Thoracic aorta (tissue), 2 donors: Measurements from ENCODE around the gene PARD3. TPM values are rescaled to one million over a fixed set of nuclear protein-coding genes. Genes with fewer than 3 reads are reported as not detected.
A peak's percentile ranks its signal among the peaks of the same experiment; 100 is the strongest.

Experiments
- ATAC-seq: fragments of 150-250 bp; one replicate; pipeline ENCODE4 v1.8.0; 2017; ENCODE audit warnings: low read depth; ENCODE audit not compliant: insufficient number of reproducible peaks, low FRiP score
- DNase-seq: peaks from one replicate; pipeline ENCODE4 v3.0.0-alpha.2; 2020; ENCODE audit warnings: low spot score
- H3K27ac ChIP-seq, 2 donors: fragments of 200-600 bp; sonication (generic); 1 replicate in 1 of 2; 2 replicates in 1 of 2; pipeline ENCODE4 v1.5.1; 2016; ENCODE audit warnings: mild to moderate bottlenecking in 2 of 2, moderate library complexity in 2 of 2
- H3K27me3 ChIP-seq: fragments of 200-600 bp; sonication (generic); replicated peaks from 2 replicates; pipeline ENCODE4 v1.6.0; 2016; ENCODE audit warnings: mild to moderate bottlenecking; ENCODE audit not compliant: insufficient read depth
- H3K36me3 ChIP-seq: fragments of 200-600 bp; sonication (generic); one replicate; pipeline ENCODE4 v1.5.1; 2016
- H3K4me1 ChIP-seq, 2 donors: fragments of 200-600 bp; sonication (generic); 1 replicate in 1 of 2; 2 replicates in 1 of 2; pipeline versions ENCODE4 v1.5.1 to v1.6.0; 2016; ENCODE audit warnings: low read depth in 2 of 2, mild to moderate bottlenecking in 1 of 2; ENCODE audit not compliant: control insufficient read depth in 1 of 2
- H3K4me3 ChIP-seq: fragments of 200-600 bp; sonication (generic); 2 replicates; pipeline ENCODE4 v1.5.1; 2016; ENCODE audit warnings: mild to moderate bottlenecking
- H3K9me3 ChIP-seq: fragments of 200-600 bp; sonication (generic); 2 replicates; pipeline ENCODE4 v1.5.1; 2016
- CTCF ChIP-seq: fragments of 200-600 bp; sonication (generic); IDR thresholded peaks from one replicate; pipeline ENCODE4 v1.5.1; 2019; ENCODE audit warnings: antibody characterized with exemption
- total RNA-seq, 2 donors: library from RNA; depleted of rRNA; stranded (reverse); fragments of >200 nt; gene quantifications; one replicate each; pipeline versions ENCODE4 v1.1.0 to v1.2.3, GENCODE V29; 2016

The PARD3 gene
- total RNA-seq, 2 donors from 2014 or later: 16.7 to 34.5 TPM

GRCh38 chr10:34281661-34282582 is 533.2 kb downstream of the PARD3 start:
- Histone ChIP-seq H3K27me3 (no peaks in the 10 kb centered on the region), H3K4me3 (no peak overlapping the region), H3K27ac (peak overlapping the region; percentile 60 to 76), H3K36me3 (no peaks in the 10 kb centered on the region), H3K4me1 (peaks cover 19 to 38% of the 10 kb centered on the region in 2 donors), H3K9me3 (no peaks in the 10 kb centered on the region)
- DNase-seq (no peak), ATAC-seq (no peak)
- TF ChIP-seq CTCF: no peak

GRCh38 chr10:34280599-34281374 is 534.3 kb downstream of the PARD3 start:
- Histone ChIP-seq H3K4me3 (peak overlapping the region; percentile 24), H3K27me3 (no peaks in the 10 kb centered on the region), H3K27ac (peak overlapping the region; percentile 60 to 76), H3K36me3 (no peaks in the 10 kb centered on the region), H3K9me3 (no peaks in the 10 kb centered on the region), H3K4me1 (peaks cover 19 to 39% of the 10 kb centered on the region in 2 donors)
- DNase-seq (peak; percentile 37), ATAC-seq (peak; percentile 97)
- peak; percentile 30 for TF ChIP-seq CTCF

GRCh38 chr10:34275626-34276130 is 539.4 kb downstream of the PARD3 start:
- Histone ChIP-seq H3K4me3 (no peak overlapping the region), H3K4me1 (peaks cover 6 to 24% of the 10 kb centered on the region in 2 donors), H3K36me3 (no peaks in the 10 kb centered on the region), H3K27me3 (no peaks in the 10 kb centered on the region), H3K27ac (no peak overlapping the region), H3K9me3 (no peaks in the 10 kb centered on the region)
- TF ChIP-seq CTCF: no peak
- ATAC-seq (no peak), DNase-seq (no peak)

- no peaks in the 10 kb centered on the region for H3K27me3 ChIP-seq
- peaks cover 1 to 16% of the 10 kb centered on the region in 2 donors for H3K4me1 ChIP-seq
- H3K4me3 ChIP-seq: no peak overlapping the region
- no peak overlapping the region for H3K27ac ChIP-seq
- no peaks in the 10 kb centered on the region for H3K36me3 ChIP-seq
- H3K9me3 ChIP-seq: no peaks in the 10 kb centered on the region
- DNase-seq (no peak), ATAC-seq (no peak)
- TF ChIP-seq CTCF: no peak
Observed at GRCh38 chr10:34274906-34275305, 540.2 kb downstream of the PARD3 start.

GRCh38 chr10:34273340-34273739 is 541.8 kb downstream of the PARD3 start:
- no peak for DNase-seq
- Histone ChIP-seq H3K27me3 (no peaks in the 10 kb centered on the region), H3K4me1 (peaks cover 0 to 10% of the 10 kb centered on the region in 2 donors), H3K9me3 (no peaks in the 10 kb centered on the region), H3K4me3 (no peak overlapping the region), H3K27ac (no peak overlapping the region), H3K36me3 (no peaks in the 10 kb centered on the region)
- no peak for TF ChIP-seq CTCF
- ATAC-seq: no peak
